Gastrocnemius medialis (tissue), 4 donors: Measurements from ENCODE around the gene C14orf180. TPM values are rescaled to one million over a fixed set of nuclear protein-coding genes. Genes with fewer than 3 reads are reported as not detected.

Experiments
- ATAC-seq, 2 donors: fragments of 150-250 bp; one replicate each; pipeline ENCODE4 v1.9.1; 2016
- DNase-seq, 2 donors: peaks; one replicate each; pipeline ENCODE4 v3.0.0-alpha.2; 2019
- H3K27ac ChIP-seq, 4 donors: fragments of 200-600 bp; sonication (generic); 1 replicate in 1 of 4; 2 replicates in 3 of 4; pipeline ENCODE4 v1.5.1; 2016 to 2018; ENCODE audit warnings: mild to moderate bottlenecking in 2 of 4, moderate library complexity in 1 of 4
- H3K27me3 ChIP-seq, 3 donors: fragments of 200-600 bp; sonication (generic) in 2 of 3; 1 replicate in 1 of 3; 2 replicates in 2 of 3; pipeline versions ENCODE4 v1.5.1 to v1.6.0; 2016 to 2019; ENCODE audit warnings: mild to moderate bottlenecking in 1 of 3, moderate library complexity in 1 of 3
- H3K36me3 ChIP-seq, 2 donors: fragments of 200-600 bp; sonication (generic) in 1 of 2; one replicate each; pipeline ENCODE4 v1.5.1; 2017 to 2018
- H3K4me1 ChIP-seq, 2 donors: fragments of 200-600 bp; sonication (generic) in 1 of 2; one replicate each; pipeline ENCODE4 v1.5.1; 2016 to 2017; ENCODE audit warnings: mild to moderate bottlenecking in 2 of 2
- H3K4me3 ChIP-seq, 4 donors: fragments of 200-600 bp; sonication (generic) in 3 of 4; 1 replicate in 1 of 4; 2 replicates in 3 of 4; pipeline ENCODE4 v1.5.1; 2016 to 2019; ENCODE audit warnings: mild to moderate bottlenecking in 2 of 4
- H3K9me3 ChIP-seq, 3 donors: fragments of 200-600 bp; sonication (generic) in 2 of 3; 1 replicate in 1 of 3; 2 replicates in 2 of 3; pipeline ENCODE4 v1.5.1; 2016 to 2019
- CTCF ChIP-seq, 5 experiments: fragments of 450-650 bp in 3 of 5; fragments of 200-600 bp in 2 of 5; sonication (generic) in 2 of 5; IDR thresholded peaks in 4 of 5; conservative IDR thresholded peaks in 1 of 5; 1 replicate in 4 of 5; 2 replicates in 1 of 5; pipeline ENCODE4 v1.5.1; 2016 to 2019; ENCODE audit warnings: antibody characterized with exemption in 5 of 5, mild to moderate bottlenecking in 3 of 5, moderate library complexity in 3 of 5
- POLR2A ChIP-seq, 2 donors: fragments of 450-650 bp; IDR thresholded peaks; one replicate each; pipeline ENCODE4 v1.6.1; 2017; ENCODE audit warnings: antibody characterized with exemption in 2 of 2, mild to moderate bottlenecking in 2 of 2, moderate library complexity in 2 of 2
- in situ Hi-C, 4 donors: fragments of 200-750 bp; cut with MboI; loops; one replicate each; pipeline versions ENCODE4 v1.15.0 to v1.8.0; 2017; ENCODE audit warnings: low sequenced_read_pairs in 4 of 4
- intact Hi-C: fragments of 100-400 bp; cut with DNase I; formaldehyde crosslinking; loops from one replicate; pipeline ENCODE4 v1.15.1; 2023; ENCODE audit warnings: low total_unique reads
- total RNA-seq, 4 donors: library from RNA; depleted of rRNA; stranded (reverse); fragments of >200 nt; gene quantifications; one replicate each; pipeline versions ENCODE4 v1.1.0 to v1.2.3, GENCODE V29; 2016

C14orf180 gene
- total RNA-seq, 4 donors from 2014 or later, result 0.16 to 1.5 (median 0.25) TPM

- H3K27me3 ChIP-seq, result peaks cover 6 to 14% (median 7%) of the 10 kb centered on the region in 3 donors
- ATAC-seq, result no peak
- TF ChIP-seq CTCF (IDR thresholded peaks at IDR 0.05 in 4 of 5, conservative IDR thresholded peaks at IDR 0.05 in 1 of 5), result no peak
- no peak for TF ChIP-seq POLR2A (IDR thresholded peaks at IDR 0.05)
- no peaks in the 10 kb centered on the region for H3K9me3 ChIP-seq
- no peak for DNase-seq
- no peak overlapping the region for H3K27ac ChIP-seq
- in situ Hi-C loops, result loop anchor here in 3 of 4 donors (25.0 kb wide), 1 partner anchor 434 kb away; the partner anchor contains the start of gene KIF26A (in 3 of the 3)
- intact Hi-C loops, result no loop called here
- no peak overlapping the region for H3K4me3 ChIP-seq
- H3K4me1 ChIP-seq, result no peaks in the 10 kb centered on the region
- H3K36me3 ChIP-seq, result no peaks in the 10 kb centered on the region
Measured at GRCh38 chr14:104571246-104571645, 8.3 kb upstream of the C14orf180 start.

GRCh38 chr14:104572024-104572626 lies 7.4 kb upstream of the C14orf180 start:
- no peak for TF ChIP-seq CTCF (IDR thresholded peaks at IDR 0.05 in 4 of 5, conservative IDR thresholded peaks at IDR 0.05 in 1 of 5)
- ATAC-seq (no peak), DNase-seq (no peak)
- in situ Hi-C loops, result loop anchor here in 3 of 4 donors (25.0 kb wide), 1 partner anchor 435 kb away; the partner anchor contains the start of gene KIF26A (in 3 of the 3)
- no peaks in the 10 kb centered on the region for H3K9me3 ChIP-seq
- H3K27ac ChIP-seq, result no peak overlapping the region
- peaks cover 4 to 14% (median 6%) of the 10 kb centered on the region in 3 donors for H3K27me3 ChIP-seq
- intact Hi-C loops, result no loop called here
- H3K36me3 ChIP-seq, result no peaks in the 10 kb centered on the region
- no peak overlapping the region for H3K4me3 ChIP-seq
- no peaks in the 10 kb centered on the region for H3K4me1 ChIP-seq

GRCh38 chr14:104572668-104573067 lies 6.9 kb upstream of the C14orf180 start:
- intact Hi-C loops (no loop called here), in situ Hi-C loops (loop anchor here in 3 of 4 donors (25.0 kb wide), 1 partner anchor 435 kb away; the partner anchor contains the start of gene KIF26A (in 3 of the 3))
- no peak for TF ChIP-seq CTCF (IDR thresholded peaks at IDR 0.05 in 4 of 5, conservative IDR thresholded peaks at IDR 0.05 in 1 of 5)
- TF ChIP-seq POLR2A (IDR thresholded peaks at IDR 0.05), result no peak
- Histone ChIP-seq H3K27ac (no peak overlapping the region), H3K4me3 (no peak overlapping the region), H3K9me3 (no peaks in the 10 kb centered on the region), H3K4me1 (peaks cover 0 to 5% of the 10 kb centered on the region in 2 donors), H3K36me3 (no peaks in the 10 kb centered on the region), H3K27me3 (peaks cover 0 to 14% (median 6%) of the 10 kb centered on the region in 3 donors)
- ATAC-seq (no peak), DNase-seq (no peak)

GRCh38 chr14:104573930-104574329 lies 5.6 kb upstream of the C14orf180 start:
- Histone ChIP-seq H3K27me3 (peaks cover 0 to 13% (median 6%) of the 10 kb centered on the region in 3 donors), H3K27ac (no peak overlapping the region), H3K36me3 (no peaks in the 10 kb centered on the region), H3K4me3 (no peak overlapping the region), H3K4me1 (peaks cover 13 to 17% of the 10 kb centered on the region in 2 donors), H3K9me3 (no peaks in the 10 kb centered on the region)
- ATAC-seq, result no peak
- DNase-seq, result no peak
- TF ChIP-seq CTCF (IDR thresholded peaks at IDR 0.05 in 4 of 5, conservative IDR thresholded peaks at IDR 0.05 in 1 of 5) (no peak), POLR2A (IDR thresholded peaks at IDR 0.05) (no peak)
- in situ Hi-C loops, result loop anchor here in 3 of 4 donors (25.0 kb wide), 1 partner anchor 437 kb away; the partner anchor contains the start of gene KIF26A (in 3 of the 3)
- intact Hi-C loops, result no loop called here
